ENCODE results near the gene GTPBP2. TPM values are rescaled to one million over a fixed set of nuclear protein-coding genes. Genes with fewer than 3 reads are reported as not detected.
A peak's percentile ranks its signal among the peaks of the same experiment; 100 is the strongest.

The GTPBP2 gene
- total RNA-seq, 1 experiment from 2014 or later, result 72.2 TPM

- no CpG with 5 or more reads among the region's 16 CpGs for WGBS (ENCODE audit: extremely low coverage, insufficient read length, low lambda C conversion rate)
- peaks cover 31 to 36% of the 10 kb centered on the region in 2 experiments for H3K4me1 Mint-ChIP-seq
- H3K27ac Mint-ChIP-seq, result peak overlapping the region in 1 of 3 experiments; percentile 63; a peak in 2 of 7 replicates
Measured at GRCh38 chr6:43671801-43672690, 43.0 kb upstream of the GTPBP2 start.

More at GRCh38 chr6:43671801-43672690, 43.0 kb upstream of the GTPBP2 start:
- Histone ChIP-seq H4K91ac (ENCODE audit: insufficient read length, low read depth, low read length) (no peak overlapping the region), H3K23me2 (ENCODE audit: insufficient read length, low read depth, low read length, poor library complexity, severe bottlenecking) (no peaks in the 10 kb centered on the region), H3K79me1 (ENCODE audit: insufficient read depth, low read depth, low read length, poor library complexity, severe bottlenecking) (no peaks in the 10 kb centered on the region), H3K9me3 (ENCODE audit: control insufficient read depth, low read depth, low read length) (no peaks in the 10 kb centered on the region), H2AFZ (ENCODE audit: low read length) (no peak overlapping the region), H3K4me2 (ENCODE audit: insufficient read depth, insufficient read length, low read length) (no peak overlapping the region), H3K79me2 (ENCODE audit: insufficient read depth, low read length) (no peaks in the 10 kb centered on the region), H3K4me1 (ENCODE audit: insufficient read depth, low read length) (peaks cover 4% of the 10 kb centered on the region), H3K27me3 (ENCODE audit: insufficient read depth, low read length) (no peaks in the 10 kb centered on the region; the same call in 1 of the 2 replicates), H2BK15ac (ENCODE audit: low read depth, low read length) (no peak overlapping the region), H3K9ac (ENCODE audit: extremely low read depth, insufficient read length, low read length) (no peak overlapping the region), H2BK5ac (ENCODE audit: insufficient read length, low read length) (no peak overlapping the region), H3K23ac (ENCODE audit: insufficient read length, low read depth, low read length) (no peak overlapping the region), H3K27ac (ENCODE audit: insufficient read length, low read depth, low read length) (no peak overlapping the region), H3K14ac (ENCODE audit: insufficient read depth, low read length) (no peak overlapping the region), H4K20me1 (ENCODE audit: control insufficient read depth, insufficient read depth, insufficient read length) (no peaks in the 10 kb centered on the region), H4K5ac (ENCODE audit: insufficient read length, low read depth, low read length) (no peak overlapping the region), H3K4ac (ENCODE audit: low read depth, low read length) (no peak overlapping the region), H2BK12ac (ENCODE audit: insufficient read length, low read depth, low read length) (no peak overlapping the region), H4K8ac (replicated peaks; ENCODE audit: insufficient read length, low read depth, low read length) (no peak overlapping the region), H2AK5ac (ENCODE audit: insufficient read length, low read length) (no peak overlapping the region), H2BK20ac (ENCODE audit: low read depth, low read length, poor library complexity, severe bottlenecking) (no peak overlapping the region), H3K56ac (ENCODE audit: insufficient read length, low read depth, low read length) (no peak overlapping the region), H2BK120ac (ENCODE audit: low read depth, low read length, poor library complexity, severe bottlenecking) (no peak overlapping the region), H3K18ac (ENCODE audit: insufficient read length, low read depth, low read length) (no peak overlapping the region), H3T11ph (ENCODE audit: low read length) (no peak overlapping the region)
- Mint-ChIP-seq H3K4me3 (no peak overlapping the region), H3K36me3 (ENCODE audit: insufficient read depth in 1 of 3, low read depth in 3 of 3) (peaks cover 29 to 67% (median 50%) of the 10 kb centered on the region in 3 experiments), H3K9me3 (no peaks in the 10 kb centered on the region; a peak in 2 of 5 replicates), H3K27me3 (ENCODE audit: low read depth) (peaks cover 3% of the 10 kb centered on the region)
- DNase-seq, result no peak
- TF ChIP-seq, protein P1, sequence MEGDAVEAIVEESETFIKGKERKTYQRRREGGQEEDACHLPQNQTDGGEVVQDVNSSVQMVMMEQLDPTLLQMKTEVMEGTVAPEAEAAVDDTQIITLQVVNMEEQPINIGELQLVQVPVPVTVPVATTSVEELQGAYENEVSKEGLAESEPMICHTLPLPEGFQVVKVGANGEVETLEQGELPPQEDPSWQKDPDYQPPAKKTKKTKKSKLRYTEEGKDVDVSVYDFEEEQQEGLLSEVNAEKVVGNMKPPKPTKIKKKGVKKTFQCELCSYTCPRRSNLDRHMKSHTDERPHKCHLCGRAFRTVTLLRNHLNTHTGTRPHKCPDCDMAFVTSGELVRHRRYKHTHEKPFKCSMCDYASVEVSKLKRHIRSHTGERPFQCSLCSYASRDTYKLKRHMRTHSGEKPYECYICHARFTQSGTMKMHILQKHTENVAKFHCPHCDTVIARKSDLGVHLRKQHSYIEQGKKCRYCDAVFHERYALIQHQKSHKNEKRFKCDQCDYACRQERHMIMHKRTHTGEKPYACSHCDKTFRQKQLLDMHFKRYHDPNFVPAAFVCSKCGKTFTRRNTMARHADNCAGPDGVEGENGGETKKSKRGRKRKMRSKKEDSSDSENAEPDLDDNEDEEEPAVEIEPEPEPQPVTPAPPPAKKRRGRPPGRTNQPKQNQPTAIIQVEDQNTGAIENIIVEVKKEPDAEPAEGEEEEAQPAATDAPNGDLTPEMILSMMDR (conservative IDR thresholded peaks at IDR 0.05), result no peak
